ENCODE results near the gene CCDC142. TPM values are rescaled to one million over a fixed set of nuclear protein-coding genes. Genes with fewer than 3 reads are reported as not detected.
A peak's percentile ranks its signal among the peaks of the same experiment; 100 is the strongest.

Gene CCDC142
- total and polyA plus RNA-seq, 4 donors = 5.1 to 28.3 (median 10.8) TPM

GRCh38 chr2:74474899-74475298 lies 7.9 kb downstream of the CCDC142 start (continued):
- no peak for TF ChIP-seq ZBTB33 (IDR thresholded peaks at IDR 0.05)
- TF ChIP-seq MAX (IDR thresholded peaks at IDR 0.05) = no peak
- no peak for TF ChIP-seq FOXA2 (IDR thresholded peaks at IDR 0.05)
- no peak for TF ChIP-seq NR2F2 (IDR thresholded peaks at IDR 0.05)
- no peak for TF ChIP-seq RAD21 (IDR thresholded peaks at IDR 0.05)

GRCh38 chr2:74474481-74474880 lies 8.3 kb downstream of the CCDC142 start:
- no peaks in the 10 kb centered on the region for H3K9me3 ChIP-seq (ENCODE audit: control insufficient read depth in 4 of 4, low read length in 3 of 4)
- 95% methylated on average over 6 of the region's 6 CpGs for WGBS
- no peak overlapping the region for H3K9ac ChIP-seq (ENCODE audit: low read depth in 1 of 2, low read length in 2 of 2)
- H3K27me3 ChIP-seq (ENCODE audit: control insufficient read depth in 4 of 4, insufficient read depth in 4 of 4, low read length in 3 of 4) = no peaks in the 10 kb centered on the region
- peaks cover 2 to 13% (median 12%) of the 10 kb centered on the region in 4 donors for H3K36me3 ChIP-seq (ENCODE audit: control insufficient read depth in 4 of 4, insufficient read depth in 3 of 4, low read depth in 1 of 4, low read length in 3 of 4)
- no peak overlapping the region for H3K27ac ChIP-seq (ENCODE audit: low read depth in 1 of 2, low read length in 2 of 2)
- peaks cover 10 to 30% (median 23%) of the 10 kb centered on the region in 4 donors for H3K4me1 ChIP-seq (ENCODE audit: control insufficient read depth in 4 of 4, insufficient read depth in 4 of 4, low read length in 3 of 4)
- H3K4me3 ChIP-seq (ENCODE audit: low read depth in 1 of 3, low read length in 3 of 3) = no peak overlapping the region
- DNase-seq (ENCODE audit: low spot score) = no peak
- no peak for TF ChIP-seq RAD21 (IDR thresholded peaks at IDR 0.05)
- no peak for TF ChIP-seq JUND (IDR thresholded peaks at IDR 0.05)
- no peak for TF ChIP-seq HNF4A (conservative IDR thresholded peaks at IDR 0.05)
- no peak for TF ChIP-seq ZBTB33 (IDR thresholded peaks at IDR 0.05)
- TF ChIP-seq TAF1 (conservative IDR thresholded peaks at IDR 0.05) = no peak
- TF ChIP-seq SP1 (IDR thresholded peaks at IDR 0.05) = no peak
- TF ChIP-seq HNF4G (IDR thresholded peaks at IDR 0.05) = no peak
- TF ChIP-seq MAX (IDR thresholded peaks at IDR 0.05) = no peak
- TF ChIP-seq REST (IDR thresholded peaks at IDR 0.05) = no peak
- TF ChIP-seq YY1 (IDR thresholded peaks at IDR 0.05) = no peak

- Histone ChIP-seq H3K36me3 (ENCODE audit: control insufficient read depth in 4 of 4, insufficient read depth in 3 of 4, low read depth in 1 of 4, low read length in 3 of 4) (peaks cover 2 to 13% (median 12%) of the 10 kb centered on the region in 4 donors), H3K4me3 (ENCODE audit: low read depth in 1 of 3, low read length in 3 of 3) (peak overlapping the region; percentile 65 to 97 (median 87)), H3K9me3 (ENCODE audit: control insufficient read depth in 4 of 4, low read length in 3 of 4) (no peaks in the 10 kb centered on the region), H3K27ac (ENCODE audit: low read depth in 1 of 2, low read length in 2 of 2) (peak overlapping the region; percentile 88 to 96), H3K9ac (ENCODE audit: low read depth in 1 of 2, low read length in 2 of 2) (peak overlapping the region; percentile 82 to 91), H3K4me1 (ENCODE audit: control insufficient read depth in 4 of 4, insufficient read depth in 4 of 4, low read length in 3 of 4) (peaks cover 10 to 30% (median 23%) of the 10 kb centered on the region in 4 donors), H3K27me3 (ENCODE audit: control insufficient read depth in 4 of 4, insufficient read depth in 4 of 4, low read length in 3 of 4) (no peaks in the 10 kb centered on the region)
- DNase-seq (ENCODE audit: low spot score) = no peak
- 5% methylated on average over 7 of the region's 7 CpGs for WGBS
- TF ChIP-seq CTCF (IDR thresholded peaks at IDR 0.05; ENCODE audit: low read depth, low read length, missing input control) (no peak), EGR1 (IDR thresholded peaks at IDR 0.05; ENCODE audit: low read depth in 2 of 2) (no peak), RAD21 (IDR thresholded peaks at IDR 0.05) (no peak), JUND (IDR thresholded peaks at IDR 0.05) (no peak), ATF3 (IDR thresholded peaks at IDR 0.05) (no peak), SP1 (IDR thresholded peaks at IDR 0.05) (no peak), NR2F2 (IDR thresholded peaks at IDR 0.05) (no peak), TAF1 (conservative IDR thresholded peaks at IDR 0.05) (no peak), ZBTB33 (IDR thresholded peaks at IDR 0.05) (no peak), GABPA (IDR thresholded peaks at IDR 0.05 in 1 of 2, conservative IDR thresholded peaks at IDR 0.05 in 1 of 2) (no peak)
Measured at GRCh38 chr2:74472945-74473258, 9.9 kb downstream of the CCDC142 start.

All from liver (tissue), 9 donors.